ENCODE data around the gene MYO6.

The MYO6 gene

GRCh38 chr6:75819776-75820487, 70.9 kb downstream of the MYO6 start:
- Histone ChIP-seq H3K9ac (ENCODE audit: low read depth, low read length, poor library complexity, severe bottlenecking) (no peak overlapping the region), H3K79me2 (ENCODE audit: insufficient read depth, low read length) (no peaks in the 10 kb centered on the region), H3K36me3 (ENCODE audit: insufficient read depth, low read length) (no peaks in the 10 kb centered on the region), H2AFZ (ENCODE audit: low read length) (no peak overlapping the region), H3K9me3 (ENCODE audit: insufficient read depth, low read depth, low read length) (no peaks in the 10 kb centered on the region), H3K4me1 (ENCODE audit: insufficient read depth, low read length, poor library complexity, severe bottlenecking) (no peaks in the 10 kb centered on the region), H3F3A (ENCODE audit: low read depth) (no peaks in the 10 kb centered on the region), H3K4me2 (ENCODE audit: low read depth, low read length, poor library complexity, severe bottlenecking) (no peak overlapping the region), H4K20me1 (ENCODE audit: insufficient read depth, low read length, poor library complexity, severe bottlenecking) (no peaks in the 10 kb centered on the region), H3K9me2 (replicated peaks; ENCODE audit: low read depth, low read length) (0 out of 2 replicates have a peak, but pooled peaks cover 12% of the 10 kb centered on the region), H3K27me3 (ENCODE audit: insufficient read depth, low read length, poor library complexity, severe bottlenecking) (no peaks in the 10 kb centered on the region), H3K4me3 (ENCODE audit: low read length, poor library complexity, severe bottlenecking) (no peak overlapping the region)
- no peak for TF ChIP-seq CTCF (conservative IDR thresholded peaks at IDR 0.05; ENCODE audit: low read length)
- no peak for TF ChIP-seq EZH2phosphoT487 (IDR thresholded peaks at IDR 0.05; ENCODE audit: borderline replicate concordance)

GRCh38 chr6:75824160-75824559, 75.1 kb downstream of the MYO6 start:
- Histone ChIP-seq H3F3A (ENCODE audit: low read depth) (no peaks in the 10 kb centered on the region), H3K4me1 (ENCODE audit: insufficient read depth, low read length, poor library complexity, severe bottlenecking) (no peaks in the 10 kb centered on the region), H3K9ac (ENCODE audit: low read depth, low read length, poor library complexity, severe bottlenecking) (no peak overlapping the region), H3K79me2 (ENCODE audit: insufficient read depth, low read length) (no peaks in the 10 kb centered on the region), H2AFZ (ENCODE audit: low read length) (no peak overlapping the region), H3K36me3 (ENCODE audit: insufficient read depth, low read length) (no peaks in the 10 kb centered on the region), H3K4me2 (ENCODE audit: low read depth, low read length, poor library complexity, severe bottlenecking) (no peak overlapping the region), H3K4me3 (ENCODE audit: low read length, poor library complexity, severe bottlenecking) (no peak overlapping the region), H3K27me3 (ENCODE audit: insufficient read depth, low read length, poor library complexity, severe bottlenecking) (no peaks in the 10 kb centered on the region), H3K9me3 (ENCODE audit: insufficient read depth, low read depth, low read length) (no peaks in the 10 kb centered on the region), H4K20me1 (ENCODE audit: insufficient read depth, low read length, poor library complexity, severe bottlenecking) (no peaks in the 10 kb centered on the region), H3K9me2 (replicated peaks; ENCODE audit: low read depth, low read length) (no peaks in the 10 kb centered on the region)
- TF ChIP-seq CTCF (conservative IDR thresholded peaks at IDR 0.05; ENCODE audit: low read length) (no peak), EZH2phosphoT487 (IDR thresholded peaks at IDR 0.05; ENCODE audit: borderline replicate concordance) (no peak)

DNA sequence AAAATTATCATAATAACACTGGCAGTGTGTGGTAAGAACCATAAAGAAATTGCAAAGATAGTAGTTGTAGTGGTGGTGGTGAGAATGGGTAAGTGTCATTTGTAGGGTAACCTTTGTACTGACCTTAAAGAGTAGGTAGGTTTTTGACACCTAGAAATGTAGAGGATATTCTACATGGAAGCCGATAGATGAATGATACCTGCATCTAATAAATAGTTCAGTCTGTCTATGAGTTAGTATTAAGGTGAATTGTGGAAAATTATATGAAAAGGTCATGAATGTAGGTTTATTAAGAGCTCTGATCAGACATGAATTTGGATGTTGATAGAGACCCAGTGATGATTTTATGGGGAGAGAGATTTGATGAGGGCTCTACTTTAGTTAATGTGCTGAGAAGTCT, 78.1 kb downstream of the MYO6 start:
- no peak overlapping the region for H3K9ac ChIP-seq (ENCODE audit: low read depth, low read length, poor library complexity, severe bottlenecking)
- H3K4me2 ChIP-seq (ENCODE audit: low read depth, low read length, poor library complexity, severe bottlenecking), result no peak overlapping the region
- no peaks in the 10 kb centered on the region for H4K20me1 ChIP-seq (ENCODE audit: insufficient read depth, low read length, poor library complexity, severe bottlenecking)
- H3K27me3 ChIP-seq (ENCODE audit: insufficient read depth, low read length, poor library complexity, severe bottlenecking), result no peaks in the 10 kb centered on the region
- no peak overlapping the region for H3K4me3 ChIP-seq (ENCODE audit: low read length, poor library complexity, severe bottlenecking)
- H3K9me3 ChIP-seq (ENCODE audit: insufficient read depth, low read depth, low read length), result no peaks in the 10 kb centered on the region
- H3K79me2 ChIP-seq (ENCODE audit: insufficient read depth, low read length), result no peaks in the 10 kb centered on the region
- no peaks in the 10 kb centered on the region for H3K36me3 ChIP-seq (ENCODE audit: insufficient read depth, low read length)
- no peak overlapping the region for H2AFZ ChIP-seq (ENCODE audit: low read length)
- TF ChIP-seq CTCF (conservative IDR thresholded peaks at IDR 0.05; ENCODE audit: low read length) (no peak), EZH2phosphoT487 (IDR thresholded peaks at IDR 0.05; ENCODE audit: borderline replicate concordance) (no peak)
- no peaks in the 10 kb centered on the region for H3F3A ChIP-seq (ENCODE audit: low read depth)
- H3K4me1 ChIP-seq (ENCODE audit: insufficient read depth, low read length, poor library complexity, severe bottlenecking), result no peaks in the 10 kb centered on the region
- no peaks in the 10 kb centered on the region for H3K9me2 ChIP-seq (replicated peaks; ENCODE audit: low read depth, low read length)

Data from Loucy (cell line).